GM18517 (cell line): ENCODE data around the gene LBH.
"Not testable (repeated sequence)": the region's sequence is repeated elsewhere in the genome, so short reads cannot be mapped to it uniquely, and the experiment has no call there.

ENCODE experiments used
- ATAC-seq: cut with Tn5 transposase; IDR thresholded peaks from one replicate; pipeline ENCODE4 v1.9.1; 2021; ENCODE audit warnings: mild to moderate bottlenecking, moderate library complexity; ENCODE audit not compliant: unreplicated experiment

Gene LBH

DNA sequence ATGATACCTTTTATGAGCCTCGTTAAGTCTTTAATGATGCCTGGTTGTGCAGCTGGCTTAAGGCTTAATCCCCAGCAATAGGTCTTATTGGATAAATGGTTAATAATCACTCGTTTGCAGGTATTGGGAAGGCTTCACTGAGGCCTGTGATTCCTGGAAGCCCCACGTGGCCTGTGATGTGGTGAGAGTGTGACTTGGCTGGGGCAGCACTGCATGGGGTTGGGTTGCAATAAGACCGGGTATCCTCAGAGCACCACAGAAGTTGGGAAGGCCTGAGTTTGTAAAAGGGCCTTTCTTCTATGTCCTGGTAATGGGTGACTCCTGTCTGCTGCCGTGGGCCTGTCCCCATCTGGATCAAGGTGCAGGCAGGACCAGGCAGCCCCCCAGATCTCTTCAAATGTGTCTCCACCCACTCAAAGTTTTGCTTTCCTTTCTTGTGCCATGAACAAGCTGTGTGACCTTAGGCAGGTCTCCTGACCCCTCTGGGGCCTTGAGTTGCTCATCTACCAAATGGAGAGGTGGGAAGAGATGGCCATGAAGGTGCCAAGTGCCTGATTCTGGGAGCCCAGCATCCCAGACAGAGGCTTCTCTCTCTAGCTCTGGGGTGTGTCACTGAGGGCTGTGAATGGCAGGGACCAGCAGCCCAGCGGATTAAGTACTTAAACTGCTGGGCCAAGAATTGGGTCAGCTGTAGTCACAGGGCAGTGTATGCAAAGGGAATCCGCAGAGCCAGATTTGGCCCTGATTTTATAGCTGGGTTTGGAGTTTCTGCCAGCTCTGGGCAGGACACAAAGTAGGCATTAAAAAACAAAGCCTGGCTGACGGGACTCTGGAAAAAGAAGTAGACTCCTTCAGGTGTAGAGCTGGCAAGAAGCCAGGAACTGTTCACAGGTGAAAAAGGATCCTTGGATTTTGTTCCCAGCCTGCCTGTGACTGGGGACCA is 24.4 kb downstream of the LBH start:
- ATAC-seq = no peak

DNA sequence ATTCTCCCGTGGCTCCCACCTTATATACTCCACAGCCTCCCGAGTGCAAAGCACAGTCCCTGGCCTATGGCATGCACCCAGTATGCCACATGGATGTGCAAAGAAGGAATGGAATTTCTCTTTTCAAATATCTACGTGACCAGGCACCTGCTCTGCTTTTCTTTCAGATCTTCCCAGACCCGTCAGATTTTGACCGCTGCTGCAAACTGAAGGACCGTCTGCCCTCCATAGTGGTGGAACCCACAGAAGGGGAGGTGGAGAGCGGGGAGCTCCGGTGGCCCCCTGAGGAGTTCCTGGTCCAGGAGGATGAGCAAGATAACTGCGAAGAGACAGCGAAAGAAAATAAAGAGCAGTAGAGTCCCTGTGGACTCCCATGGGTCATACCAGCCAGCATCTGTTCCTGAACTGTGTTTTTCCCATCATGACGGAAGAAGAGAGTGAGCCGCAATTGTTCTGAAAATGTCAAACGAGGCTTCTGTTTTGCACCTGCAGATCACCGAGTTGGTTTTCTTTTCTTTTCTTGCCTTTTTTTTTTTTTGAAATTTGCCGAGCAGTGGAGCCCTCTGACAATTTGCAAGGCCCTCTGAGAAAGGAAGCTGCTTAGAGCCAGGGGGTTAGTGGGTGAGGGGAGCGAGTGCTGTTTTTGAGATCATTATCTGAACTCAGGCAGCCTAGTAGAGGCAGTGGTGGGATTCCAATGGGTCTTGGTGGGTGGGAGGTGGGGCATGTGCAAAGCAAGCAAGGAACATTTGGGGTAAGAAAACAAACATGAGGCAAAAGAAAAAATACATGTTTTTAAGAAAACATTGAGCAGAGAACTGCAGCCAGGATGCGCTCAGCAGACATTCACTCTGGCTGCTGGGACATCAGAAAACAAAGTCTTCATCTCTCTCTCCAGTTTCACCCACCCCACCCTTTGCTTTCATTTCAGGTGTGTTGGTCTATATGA is 26.2 kb downstream of the LBH start:
- ATAC-seq = no peak

DNA sequence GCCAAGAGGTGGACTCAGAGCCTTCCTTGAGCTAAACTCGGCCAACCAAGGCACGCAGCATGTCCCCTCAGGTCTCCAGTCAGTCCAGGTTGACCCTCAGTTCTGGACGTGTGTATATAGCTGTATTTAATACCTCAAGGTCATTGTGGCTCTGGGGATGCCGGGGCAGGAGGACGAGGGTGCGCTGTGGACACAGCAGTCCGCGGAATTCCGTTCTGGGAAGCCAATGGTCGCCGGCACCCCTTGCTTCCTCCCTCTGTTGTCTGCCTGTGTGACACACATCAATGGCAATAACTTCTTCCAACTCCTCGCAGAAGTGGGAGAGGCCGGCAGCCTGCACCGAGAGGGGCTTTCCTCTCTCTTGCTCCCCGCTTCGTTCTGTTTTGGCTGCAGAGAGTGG is 27.7 kb downstream of the LBH start:
- ATAC-seq = no peak

DNA sequence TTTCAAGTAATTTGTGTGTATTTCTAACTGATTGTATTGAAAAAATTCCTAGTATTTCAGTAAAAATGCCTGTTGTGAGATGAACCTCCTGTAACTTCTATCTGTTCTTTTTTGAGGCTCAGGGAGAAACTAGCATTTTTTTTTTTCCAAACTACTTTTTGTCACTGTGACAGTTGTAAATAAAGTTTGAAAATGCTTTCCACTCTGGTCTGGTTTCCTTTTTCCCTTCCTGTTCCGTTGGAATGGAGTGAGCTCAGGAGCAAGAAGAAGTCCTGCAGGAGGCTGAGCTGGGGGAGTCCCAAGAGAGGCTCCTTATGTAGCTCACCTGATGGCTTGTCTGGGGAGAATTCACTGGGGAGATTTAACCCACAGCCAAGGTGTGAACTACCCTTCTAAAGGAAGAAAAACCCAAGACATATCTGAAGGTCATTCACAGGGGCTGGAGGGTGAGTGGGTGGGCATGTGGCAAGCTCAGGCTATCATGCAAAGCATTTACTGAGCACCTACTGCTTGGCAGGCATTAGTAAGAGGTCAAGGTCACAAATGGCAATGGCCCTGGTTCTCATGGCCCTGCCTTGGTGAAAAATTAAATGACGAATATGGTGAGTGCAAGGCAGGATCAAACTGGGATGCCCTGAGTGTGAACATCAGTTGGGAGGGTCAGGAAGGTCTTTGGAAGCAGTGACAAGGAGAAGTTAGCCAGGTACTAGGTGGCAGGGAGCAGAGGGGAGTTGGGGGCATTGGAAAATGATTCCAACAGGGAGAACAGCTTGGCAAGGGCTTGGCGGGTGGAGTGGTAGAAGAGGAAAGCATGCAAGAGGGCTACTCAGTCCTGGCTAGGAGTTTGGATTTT is 28.7 kb downstream of the LBH start:
- no peak for ATAC-seq

DNA sequence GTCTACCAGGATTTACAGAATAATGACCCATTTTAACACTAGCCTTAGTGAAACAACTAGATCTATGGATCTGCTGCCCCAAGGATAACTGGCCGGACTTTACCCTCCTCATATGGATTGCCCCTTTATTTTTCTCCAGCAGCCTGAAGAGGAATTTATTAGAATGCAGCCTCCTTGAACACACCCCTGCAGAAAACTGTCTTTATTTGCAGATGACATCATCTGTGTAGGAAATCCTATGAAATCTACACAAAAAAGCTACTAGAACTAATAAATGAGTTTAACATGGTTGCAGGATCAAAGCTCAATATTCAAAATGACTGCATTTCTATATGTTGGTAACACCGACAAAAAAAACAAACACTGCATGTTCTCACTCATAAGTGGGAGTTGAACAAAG is 29.6 kb downstream of the LBH start:
- no peak for ATAC-seq

DNA sequence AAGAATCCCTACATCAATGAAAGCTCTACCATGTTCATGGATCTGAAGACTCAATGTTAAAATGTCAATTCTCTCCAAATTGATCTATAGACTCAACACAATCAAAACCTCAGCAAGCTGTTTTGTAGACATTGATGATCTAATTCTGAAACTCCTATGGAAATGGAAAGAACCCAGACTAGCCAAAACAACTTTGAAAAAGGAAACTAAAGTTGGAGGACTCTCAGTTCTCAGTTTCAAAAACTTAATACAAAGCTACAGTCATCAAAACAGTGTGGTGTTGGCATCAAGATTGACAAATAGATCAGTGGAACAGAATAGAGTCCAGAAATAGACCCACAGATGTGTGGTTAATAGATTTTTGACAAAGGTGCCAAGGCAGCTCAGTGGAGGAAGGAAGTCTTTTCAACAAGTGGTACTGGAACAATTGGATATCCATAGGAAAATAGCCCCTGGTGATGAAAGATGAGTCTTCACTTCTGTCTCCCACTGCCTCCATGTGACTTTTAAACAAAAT is 30.4 kb downstream of the LBH start:
- ATAC-seq = no peak

DNA sequence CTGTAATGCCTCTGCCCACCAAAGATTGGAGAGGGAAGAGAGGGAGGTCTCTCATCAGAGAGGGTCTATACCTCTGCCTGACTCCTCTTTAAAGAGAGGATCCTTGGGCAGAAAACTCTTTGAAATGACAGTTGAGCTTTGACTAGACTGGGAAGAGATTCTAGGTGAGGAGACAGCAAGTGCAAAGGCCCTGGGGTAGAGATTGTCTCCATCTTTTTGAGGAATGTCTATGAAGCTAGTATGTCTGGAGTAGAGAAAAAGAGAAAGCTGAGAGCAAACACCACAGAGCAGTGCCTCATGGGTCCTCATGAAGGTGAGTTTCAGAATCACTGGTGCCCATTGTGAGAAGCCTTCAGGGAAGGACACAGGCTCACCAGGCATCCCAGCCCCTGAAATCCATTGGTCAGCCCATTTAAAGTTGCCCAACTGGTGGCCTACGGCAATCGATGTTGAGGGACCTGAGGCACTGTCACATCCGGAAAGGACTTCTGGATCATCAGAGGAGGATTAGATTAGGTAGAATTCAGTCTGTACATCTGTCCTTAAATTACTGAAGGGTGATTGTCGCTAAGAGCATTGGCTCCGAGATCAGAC is 31.5 kb downstream of the LBH start:
- no peak for ATAC-seq

DNA sequence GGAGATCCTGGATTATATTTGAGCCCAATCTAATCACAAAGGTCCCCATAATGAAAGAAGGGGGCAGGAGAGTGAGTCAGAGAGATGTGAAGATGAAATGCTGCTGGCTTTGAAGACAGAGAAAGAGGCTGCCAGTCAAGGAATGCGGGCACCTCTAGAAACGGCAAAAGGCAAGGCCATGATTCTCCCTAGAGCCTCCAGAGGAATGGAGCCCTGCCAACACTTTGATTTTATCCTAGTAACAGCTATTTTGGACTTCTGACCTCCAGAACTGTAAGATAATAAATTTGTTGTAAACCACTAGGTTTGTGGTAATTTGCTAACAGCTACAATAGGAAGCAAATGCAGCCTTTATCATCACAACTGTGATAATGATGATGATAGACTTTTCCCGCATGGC is 32.9 kb downstream of the LBH start:
- no peak for ATAC-seq

DNA sequence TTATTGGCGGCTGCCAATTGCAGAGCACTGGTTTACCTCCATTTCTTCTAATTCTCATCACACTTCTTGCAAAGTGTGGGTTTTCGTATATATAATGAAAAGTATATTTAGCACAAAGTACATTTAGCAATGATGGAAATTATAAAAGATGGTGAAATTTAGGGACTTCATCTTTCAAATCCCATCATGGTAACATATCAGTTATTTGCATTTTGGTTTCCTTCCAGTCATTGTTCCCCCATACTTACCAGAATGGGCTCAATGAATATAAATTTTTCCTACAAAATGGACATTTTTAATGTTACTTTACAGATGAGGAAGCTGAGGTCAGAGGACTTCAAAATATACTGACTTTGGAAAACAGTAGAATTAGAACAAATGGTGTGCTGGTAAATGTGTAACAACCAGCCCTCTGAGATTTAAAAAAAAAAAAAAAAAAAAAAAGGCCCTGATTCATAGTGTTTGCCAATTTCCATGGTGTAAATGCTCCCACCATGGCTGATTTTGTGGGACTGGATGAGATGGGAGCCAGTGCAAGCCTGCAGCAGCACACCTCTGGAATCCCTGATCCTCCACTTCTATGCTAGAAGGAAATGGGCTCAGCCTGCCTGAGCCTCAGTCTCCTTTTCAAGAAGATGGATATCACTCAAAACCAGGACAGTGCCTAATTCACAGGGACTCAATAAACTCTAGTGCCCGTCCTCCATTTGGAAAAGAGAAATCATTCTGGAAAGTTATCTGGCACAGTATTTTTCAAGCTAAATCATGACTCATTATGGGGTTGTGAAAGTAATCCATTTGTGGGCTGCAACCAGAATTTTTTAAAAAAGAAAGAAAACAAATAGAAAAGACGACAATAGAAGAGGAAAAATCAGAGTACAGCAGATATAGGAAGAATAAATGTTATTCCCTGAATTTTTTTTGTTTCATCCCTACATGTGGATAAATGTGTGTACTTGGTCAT is 34.0 kb downstream of the LBH start:
- no peak for ATAC-seq

DNA sequence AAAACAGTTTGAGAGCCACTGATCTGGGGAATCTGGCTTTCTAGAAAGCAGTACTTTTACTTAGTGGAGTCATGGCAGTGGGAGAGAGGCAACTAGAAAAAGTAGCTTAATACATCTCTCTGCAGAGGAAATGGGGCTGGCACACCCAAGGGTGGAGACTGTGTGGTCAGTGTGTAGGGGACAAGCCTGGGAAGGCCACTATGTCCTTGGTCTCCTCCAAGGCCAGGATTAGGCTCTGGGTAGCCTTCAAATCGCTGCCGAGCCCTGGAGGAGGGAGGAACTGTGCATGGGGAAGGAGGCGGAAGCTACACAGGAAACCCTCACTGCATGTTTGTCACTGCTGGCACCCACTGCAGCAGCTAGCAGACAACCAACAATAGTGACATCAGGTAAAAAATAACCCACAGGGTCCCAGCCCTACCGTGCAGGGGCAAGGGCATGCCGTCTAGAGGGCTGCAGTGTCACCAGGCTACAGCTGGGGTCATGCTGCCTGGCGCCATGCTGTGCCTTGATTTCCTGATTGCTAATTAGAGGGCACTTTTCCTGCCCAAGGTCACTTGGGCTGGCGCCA is 34.8 kb downstream of the LBH start:
- ATAC-seq = no peak

DNA sequence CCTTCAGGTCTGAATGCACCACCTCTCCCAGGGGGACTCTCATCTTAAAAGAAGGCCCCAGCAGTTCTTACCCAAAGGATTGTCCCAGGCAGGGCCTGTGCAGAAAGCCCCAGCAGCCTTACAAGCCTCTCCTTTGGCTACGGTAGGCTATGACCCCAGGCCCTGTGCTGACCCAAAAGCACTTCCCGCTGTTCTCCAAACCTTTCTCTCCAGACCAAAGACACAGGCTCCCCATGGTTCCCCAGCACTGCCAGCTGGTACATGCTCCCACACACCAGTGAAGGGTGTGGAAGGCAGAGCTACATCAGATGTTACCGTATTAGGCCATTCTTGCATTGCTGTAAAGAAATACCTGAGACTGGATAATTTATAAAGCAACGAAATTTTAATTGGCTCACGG is 35.4 kb downstream of the LBH start:
- ATAC-seq = no peak

DNA sequence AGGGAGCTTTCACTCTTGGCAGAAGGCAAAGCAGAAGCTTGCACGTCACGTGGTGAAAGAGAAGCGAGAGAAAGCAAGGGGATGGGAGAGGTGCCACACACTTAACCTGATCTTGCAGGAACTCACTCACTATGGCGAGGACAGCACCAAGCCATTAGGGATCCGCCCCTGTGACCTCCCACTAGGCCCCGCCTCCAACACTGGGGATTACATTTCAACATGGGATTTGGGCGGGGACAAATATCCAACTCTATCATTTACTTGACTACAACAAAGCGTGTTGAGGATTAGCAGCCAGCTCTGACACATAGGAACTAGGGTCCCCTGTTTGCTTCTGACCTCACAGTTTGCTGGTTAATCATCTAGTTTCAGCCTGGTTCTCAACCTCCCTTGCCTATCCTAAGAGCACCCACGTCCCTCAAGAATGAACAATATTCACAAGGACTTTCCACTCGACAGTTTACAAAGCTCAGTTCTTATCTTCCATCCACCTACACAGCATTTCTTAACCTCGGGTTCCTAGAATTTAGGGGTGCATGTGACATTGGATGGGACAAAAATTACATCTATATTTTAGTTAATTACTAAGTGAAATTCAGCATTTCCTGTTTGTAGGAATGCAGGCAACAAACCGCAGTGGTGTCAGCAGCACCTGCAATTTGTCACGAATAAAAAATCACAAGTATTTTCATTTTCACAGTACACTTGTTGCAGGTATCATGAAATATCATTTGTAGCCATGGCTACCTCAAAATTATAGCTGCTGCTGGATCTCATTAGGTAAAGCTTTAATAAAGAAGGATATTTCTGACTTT is 36.0 kb downstream of the LBH start:
- ATAC-seq = no peak

DNA sequence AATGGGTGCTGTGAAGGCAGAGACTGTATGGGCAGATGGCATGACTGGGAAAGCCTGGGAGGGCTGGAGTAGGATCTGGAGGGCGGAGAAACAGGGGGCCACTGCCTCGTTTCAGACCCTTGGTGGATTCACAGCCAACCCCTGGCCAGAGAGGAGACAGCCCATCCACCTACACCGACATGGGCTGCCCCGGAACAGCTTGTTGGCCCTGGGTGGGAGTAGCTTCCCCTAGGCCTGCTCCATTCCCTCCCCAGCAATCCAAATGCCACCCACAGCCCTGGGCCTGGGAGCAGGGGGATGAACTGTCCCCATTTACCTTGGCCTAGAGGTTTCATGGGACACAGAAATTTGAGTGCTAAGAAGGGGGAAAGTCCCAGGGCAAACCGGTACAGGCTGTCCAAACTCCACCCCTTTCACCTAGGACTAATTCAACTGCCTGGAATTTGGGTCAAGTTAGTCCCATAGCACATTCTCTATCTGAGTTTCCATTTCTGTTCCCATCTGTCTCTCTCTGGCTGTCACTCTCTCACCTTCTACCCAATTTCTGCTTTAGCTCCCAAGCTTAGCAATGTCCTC is 37.0 kb downstream of the LBH start:
- no peak for ATAC-seq

DNA sequence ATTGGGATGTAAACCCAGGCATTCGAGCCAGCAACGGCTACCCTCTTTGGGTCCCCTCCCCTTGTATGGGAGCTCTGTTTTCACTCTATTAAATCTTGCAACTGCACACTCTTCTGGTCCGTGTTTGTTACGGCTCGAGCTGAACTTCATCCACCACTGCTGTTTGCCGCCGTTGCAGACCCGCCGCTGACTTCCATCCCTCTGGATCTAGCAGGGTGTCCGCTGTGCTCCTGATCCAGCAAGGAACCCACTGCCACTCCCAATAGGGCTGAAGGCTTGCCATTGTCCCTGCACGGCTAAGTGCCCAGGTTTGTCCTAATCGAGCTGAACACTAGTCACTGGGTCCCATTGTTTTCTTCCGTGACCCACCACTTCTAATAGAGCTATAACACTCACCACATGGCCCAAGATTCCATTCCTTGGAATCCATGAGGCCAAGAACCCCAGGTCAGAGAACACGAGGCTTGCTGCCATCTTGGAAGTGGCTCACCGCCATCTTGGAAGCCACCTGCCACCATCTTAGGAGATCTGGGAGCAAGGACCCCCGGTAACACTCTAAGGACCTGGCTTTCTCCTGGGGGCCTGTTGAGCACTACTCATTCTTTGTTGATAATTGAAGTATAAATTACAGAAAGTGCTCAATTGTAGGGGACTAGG is 37.9 kb downstream of the LBH start:
- ATAC-seq = not testable (repeated sequence)

DNA sequence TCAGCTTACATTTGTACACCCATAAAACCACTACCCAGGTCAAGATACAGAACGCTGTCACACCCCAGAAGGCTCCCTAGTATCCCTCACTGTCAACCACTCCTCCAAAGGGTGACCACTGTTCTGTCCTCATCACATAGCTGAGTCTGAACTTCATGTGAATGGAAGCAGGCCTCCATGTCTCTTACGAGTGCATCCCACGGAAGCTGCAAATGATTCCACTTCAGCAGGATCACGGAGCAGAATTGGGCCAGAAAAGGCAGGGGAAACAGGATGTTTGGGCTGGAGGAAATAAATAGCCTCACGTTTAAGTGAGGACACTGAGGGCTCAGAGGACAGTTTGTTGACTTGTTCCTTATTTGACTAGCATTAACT is 38.4 kb downstream of the LBH start:
- ATAC-seq = no peak

DNA sequence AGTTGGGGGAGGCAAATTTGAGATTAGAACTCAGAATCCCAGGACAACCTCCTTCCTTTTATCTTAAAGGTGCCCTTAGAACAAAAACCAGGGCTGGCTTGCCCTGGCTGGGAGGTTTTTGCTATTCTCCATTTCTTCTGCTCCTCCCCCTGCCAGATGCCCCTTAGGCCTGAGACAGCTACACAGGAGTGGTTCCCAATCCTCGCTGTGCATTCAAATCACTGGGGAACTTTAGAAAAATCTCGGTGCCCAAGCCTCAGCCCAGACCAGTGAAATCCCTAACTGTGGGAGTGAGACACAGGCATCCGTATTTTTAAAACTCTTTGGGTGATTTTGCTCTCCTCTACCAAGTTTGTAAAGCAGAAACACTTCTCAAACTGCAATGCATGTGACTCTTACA is 38.8 kb downstream of the LBH start:
- ATAC-seq = no peak

DNA sequence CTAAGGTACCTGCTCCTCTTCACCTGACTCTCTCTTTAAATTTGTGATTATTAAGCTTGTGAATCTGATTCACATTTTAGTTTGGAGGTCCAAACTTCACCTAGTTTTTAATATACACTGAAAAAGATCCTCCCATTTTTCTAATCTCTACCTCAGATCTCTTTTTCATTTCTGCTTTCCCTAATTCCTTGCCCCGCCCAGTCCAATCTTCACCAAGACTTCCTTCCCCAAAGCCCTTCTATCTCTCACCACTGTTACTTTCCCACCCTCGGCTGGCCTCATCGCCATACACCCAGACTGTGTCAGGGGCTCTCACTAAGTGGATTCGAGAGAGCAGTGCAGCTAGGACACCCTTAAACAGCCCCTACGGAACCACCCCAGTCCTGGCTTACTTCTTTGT is 40.0 kb downstream of the LBH start:
- ATAC-seq = no peak
